ENCODE data around the gene NKTR.
"Not testable (repeated sequence)": the region's sequence is repeated elsewhere in the genome, so short reads cannot be mapped to it uniquely, and the experiment has no call there.

Gene NKTR

DNA sequence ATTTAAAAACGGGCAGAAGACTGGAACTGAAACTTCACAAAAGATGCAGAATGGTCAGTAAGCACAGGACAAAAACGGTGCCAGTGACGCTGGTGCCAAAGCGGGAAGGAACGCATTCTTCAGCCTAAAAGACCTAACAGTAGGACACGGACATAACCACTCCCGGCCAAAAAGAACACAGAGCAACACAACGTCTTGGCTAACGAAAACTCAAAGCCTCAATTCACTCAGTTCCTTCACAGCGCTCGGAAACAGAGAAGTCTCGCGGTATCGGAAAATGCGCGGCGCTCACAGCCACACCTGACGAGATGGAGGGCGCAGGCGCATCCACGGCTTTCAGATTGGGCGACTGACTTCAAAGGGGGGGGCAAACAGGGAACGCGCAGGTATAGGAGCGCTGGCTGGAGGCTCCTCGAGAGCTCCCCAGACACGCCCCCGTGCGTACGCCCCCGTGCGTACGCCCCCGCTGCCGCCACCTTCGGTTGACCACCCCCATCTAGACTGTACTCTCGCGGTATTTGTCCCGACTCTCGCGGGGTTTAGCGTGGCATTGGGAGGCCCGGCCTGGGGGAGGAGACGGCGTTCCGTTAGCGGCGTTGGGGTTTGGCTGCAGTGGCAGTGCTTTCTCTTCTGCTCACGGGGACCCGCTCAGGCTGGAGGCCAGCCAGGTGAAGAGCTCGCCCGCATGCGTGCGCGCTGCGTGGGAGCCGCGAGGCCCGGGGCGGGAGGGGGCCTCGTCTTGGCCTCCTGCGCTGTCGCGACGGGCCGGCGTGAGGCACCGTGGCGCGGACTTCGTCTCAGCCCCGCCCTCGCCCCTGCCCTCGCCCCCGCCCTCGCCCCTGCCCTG, at the start of gene NKTR:
Gene NKTR, plus strand, starts transcription at position 576 of the 847 bp plus-strand sequence. CDS start 321 bp downstream, outside the sequence.
- DNase-seq = peak; percentile 98

- no peak for DNase-seq
These were observed 47.7 kb upstream of the NKTR start for GRCh38 chr3:42552830-42553229.

- DNase-seq = no peak
These were observed 44.3 kb upstream of the NKTR start for GRCh38 chr3:42556089-42556632.

DNA sequence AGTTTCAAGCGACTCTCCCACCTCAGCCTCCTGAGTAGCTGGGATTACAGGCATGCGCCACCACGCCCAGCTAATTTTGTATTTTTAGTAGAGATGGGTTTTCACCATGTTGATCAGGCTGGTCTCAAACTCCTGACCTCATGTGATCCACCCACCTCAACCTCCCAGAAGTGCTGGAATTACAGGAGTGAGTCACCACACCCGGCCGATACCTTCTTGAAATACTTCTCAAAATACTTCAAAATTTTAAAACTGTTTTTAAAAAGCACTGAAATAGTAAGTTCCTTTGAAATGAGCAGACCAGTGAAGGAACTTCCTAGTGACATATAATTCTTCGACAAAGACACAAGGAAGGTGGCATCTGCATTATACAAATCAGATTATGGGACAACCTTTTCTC, 43.7 kb upstream of the NKTR start:
- not testable (repeated sequence) for DNase-seq

GRCh38 chr3:42557854-42558253, 42.6 kb upstream of the NKTR start:
- no peak for DNase-seq

DNA sequence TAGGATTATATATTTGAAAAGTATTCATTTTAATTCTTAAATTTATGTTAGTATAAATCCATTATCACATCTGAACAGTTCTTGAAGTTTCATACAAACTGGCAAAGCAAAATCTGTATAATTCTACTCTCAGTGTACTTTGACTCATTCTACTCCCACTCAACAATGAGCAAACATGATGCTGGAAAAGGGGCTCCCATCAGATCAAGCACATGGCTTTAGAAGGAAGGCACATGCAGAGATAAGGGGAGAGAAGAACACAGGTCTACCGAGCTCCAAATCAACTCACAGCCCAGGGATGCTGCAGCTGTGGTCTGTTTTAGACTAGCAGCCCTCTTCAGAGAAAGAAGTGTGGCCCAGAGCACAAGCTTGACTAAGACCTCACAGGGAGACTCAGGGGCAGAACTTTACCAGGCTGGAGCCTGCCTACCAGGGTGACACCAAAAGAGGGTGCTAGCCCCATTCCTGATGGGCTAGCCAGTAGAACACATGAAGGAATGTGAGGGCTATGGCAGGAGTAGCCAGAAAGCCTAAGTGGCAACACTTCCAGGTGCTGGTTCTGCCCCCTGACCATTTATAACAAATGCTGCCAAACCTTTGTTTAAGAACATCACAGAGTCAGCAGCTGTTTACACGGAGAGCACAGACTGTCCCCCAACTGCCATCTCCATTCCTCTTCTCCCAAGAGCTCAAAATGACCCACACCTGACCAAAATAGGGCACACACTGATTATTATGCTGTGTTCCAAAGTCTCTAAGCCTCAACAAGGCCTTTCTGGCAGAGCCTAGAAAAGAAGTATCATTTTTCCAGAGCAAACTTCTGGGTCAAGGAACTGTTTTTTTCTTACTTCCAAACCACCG, 38.2 kb upstream of the NKTR start:
- DNase-seq = no peak

DNA sequence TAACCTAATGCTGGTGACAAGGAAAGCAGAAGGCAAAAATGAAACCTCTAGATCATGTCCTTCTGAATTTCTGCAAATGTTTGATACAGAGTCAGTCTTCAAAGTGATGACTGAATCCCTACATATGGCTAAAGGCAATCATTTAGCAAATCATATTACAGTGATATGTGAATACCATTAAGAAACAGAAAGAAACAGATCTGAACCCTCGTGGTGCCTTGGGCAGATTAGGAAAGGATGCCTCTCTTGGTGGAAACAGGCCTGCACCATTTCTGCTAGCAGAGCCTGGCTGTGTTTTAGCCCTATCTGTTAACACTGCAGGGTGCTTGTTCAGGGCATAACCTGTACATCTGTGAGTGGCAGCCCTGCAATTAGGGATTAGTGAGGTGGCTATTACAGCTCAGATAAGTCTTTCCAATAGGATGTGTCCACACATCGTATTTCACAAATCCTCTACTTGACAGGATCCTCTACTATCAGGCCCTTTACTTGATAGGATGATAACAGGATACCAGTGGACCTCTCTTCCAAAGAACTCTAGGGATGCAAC, 30.8 kb upstream of the NKTR start:
- no peak for DNase-seq

DNA sequence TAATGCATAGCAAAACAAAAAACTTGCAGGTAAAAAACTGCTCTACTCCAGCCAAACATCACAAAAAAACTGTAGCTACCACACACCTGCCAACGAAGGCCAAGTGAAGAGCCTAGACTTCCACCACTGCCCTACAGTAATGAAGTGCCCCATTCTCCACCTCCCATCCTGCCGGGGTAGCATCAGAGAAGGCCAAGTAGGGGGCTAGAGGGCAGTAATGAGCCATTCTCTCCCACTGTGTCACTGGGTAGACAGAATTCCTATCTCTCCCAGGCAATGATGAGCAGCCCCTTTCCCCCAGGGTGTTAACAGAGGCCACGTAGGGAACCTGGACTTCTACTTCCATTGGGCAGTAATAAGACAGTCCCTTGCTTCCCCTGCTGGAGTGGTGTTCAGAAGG, 28.2 kb upstream of the NKTR start:
- no peak for DNase-seq

DNA sequence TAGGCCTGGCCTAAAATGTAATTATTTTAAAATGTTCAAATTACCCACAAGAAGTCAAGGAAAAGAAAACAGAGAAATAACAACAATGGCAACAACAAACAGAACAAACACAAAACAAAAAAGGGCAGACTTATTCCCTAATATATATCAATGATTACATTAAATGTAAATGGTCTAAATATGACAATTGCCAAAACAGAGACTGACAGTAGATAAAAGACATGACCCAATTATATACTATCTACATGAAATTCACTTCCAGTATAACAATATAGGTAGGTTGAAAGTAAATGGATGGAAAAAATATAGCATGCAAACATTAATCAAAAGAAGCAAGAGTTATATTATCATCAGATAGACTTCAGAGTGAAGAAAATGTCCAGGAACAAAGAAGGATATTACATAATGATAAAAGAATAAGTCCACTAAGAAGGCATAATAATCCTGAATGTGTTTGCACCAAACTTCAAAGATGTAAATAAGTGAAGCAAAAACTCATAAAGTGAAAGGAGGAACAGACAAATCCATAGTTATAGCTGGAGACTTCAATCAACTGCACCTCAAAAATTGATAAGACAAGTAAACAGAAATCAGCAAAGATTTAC, 25.2 kb upstream of the NKTR start:
- DNase-seq = no peak

GRCh38 chr3:42578054-42578453, 22.4 kb upstream of the NKTR start:
- DNase-seq = no peak

DNA sequence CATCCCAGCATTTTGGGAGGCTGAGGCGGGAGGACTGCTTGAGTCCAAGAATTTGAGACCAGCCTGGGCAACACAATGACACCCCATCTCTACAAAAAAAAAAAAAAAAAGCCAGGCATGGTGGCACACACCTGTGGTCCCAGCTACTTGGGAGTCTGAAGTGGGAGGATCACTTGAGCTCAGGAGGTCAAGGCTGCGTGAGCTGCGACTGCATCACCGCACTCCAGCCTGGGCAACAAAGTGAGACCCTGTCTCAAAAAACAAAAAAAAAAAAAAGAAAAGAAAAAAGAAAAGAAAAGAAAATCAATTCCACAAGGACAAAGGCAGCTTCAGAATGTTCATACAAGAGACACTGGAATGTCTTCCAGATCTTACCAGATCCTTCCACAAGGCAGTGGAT, 21.1 kb upstream of the NKTR start:
- DNase-seq = not testable (repeated sequence)

GRCh38 chr3:42581400-42581708, 19.1 kb upstream of the NKTR start:
- no peak for DNase-seq

DNA sequence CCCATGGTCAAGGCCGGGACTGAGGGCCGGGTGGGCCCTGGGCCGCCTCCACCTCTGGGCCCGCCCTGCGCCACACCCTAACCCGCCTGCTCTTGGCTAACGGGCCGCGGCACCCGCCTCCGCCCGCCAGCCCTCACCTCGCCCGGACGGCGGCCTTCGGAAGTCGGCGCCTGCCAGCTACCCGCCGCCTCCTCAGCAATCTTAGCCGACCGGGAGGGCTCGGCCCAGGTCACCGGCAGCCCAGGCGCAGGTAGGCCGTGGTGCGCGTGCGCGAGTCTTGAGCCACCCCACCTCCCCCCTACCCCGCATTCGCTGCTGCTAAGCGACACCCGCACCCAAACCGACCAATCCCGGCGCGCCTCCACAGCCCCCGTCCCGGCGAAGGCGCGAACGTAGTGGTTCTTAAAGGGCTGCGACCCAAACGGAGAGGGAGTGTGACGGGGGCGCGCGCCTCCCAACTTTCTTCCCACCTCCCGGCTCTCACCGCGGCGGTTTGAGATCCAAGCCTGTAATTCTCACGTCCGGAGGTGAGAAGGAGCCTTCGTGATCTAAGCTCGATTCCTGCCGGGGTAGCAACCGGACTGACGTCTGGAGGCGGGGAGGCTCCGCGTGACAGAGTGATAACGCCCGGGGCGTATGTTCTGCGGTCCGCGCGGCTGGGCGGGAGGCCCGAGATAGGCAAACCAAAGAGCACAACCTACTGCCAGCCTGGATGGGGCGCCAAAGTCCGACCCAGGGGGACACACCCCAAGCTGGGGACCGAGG, 18.6 kb upstream of the NKTR start, which contains the start of gene SEC22C:
Gene SEC22C, minus strand, starts transcription at position 259 of the 765 bp plus-strand sequence. CDS start 12,921 bp downstream, outside the sequence.
- DNase-seq = peak; percentile 95

GRCh38 chr3:42582474-42583070, 17.9 kb upstream of the NKTR start:
- DNase-seq = no peak

DNA sequence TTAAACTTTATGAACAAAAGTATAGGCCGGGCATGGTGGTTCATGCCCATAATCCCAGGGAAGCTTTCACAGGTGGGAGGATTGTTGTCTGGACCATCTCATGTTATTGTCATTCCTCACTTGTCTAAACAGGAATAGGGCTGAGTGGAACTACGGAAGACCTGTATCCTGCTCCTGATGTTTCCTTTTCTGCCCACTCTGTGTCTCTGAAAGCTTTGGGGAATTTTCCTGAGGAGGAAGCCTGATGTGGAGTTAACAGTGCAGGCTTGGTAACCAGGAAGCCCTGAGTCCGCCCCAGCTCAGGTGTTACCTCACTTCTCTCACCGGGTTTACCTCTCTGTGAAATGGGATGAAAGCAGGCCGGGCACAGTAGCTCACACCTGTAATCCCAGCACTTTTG, 11.9 kb upstream of the NKTR start:
- DNase-seq = no peak

DNA sequence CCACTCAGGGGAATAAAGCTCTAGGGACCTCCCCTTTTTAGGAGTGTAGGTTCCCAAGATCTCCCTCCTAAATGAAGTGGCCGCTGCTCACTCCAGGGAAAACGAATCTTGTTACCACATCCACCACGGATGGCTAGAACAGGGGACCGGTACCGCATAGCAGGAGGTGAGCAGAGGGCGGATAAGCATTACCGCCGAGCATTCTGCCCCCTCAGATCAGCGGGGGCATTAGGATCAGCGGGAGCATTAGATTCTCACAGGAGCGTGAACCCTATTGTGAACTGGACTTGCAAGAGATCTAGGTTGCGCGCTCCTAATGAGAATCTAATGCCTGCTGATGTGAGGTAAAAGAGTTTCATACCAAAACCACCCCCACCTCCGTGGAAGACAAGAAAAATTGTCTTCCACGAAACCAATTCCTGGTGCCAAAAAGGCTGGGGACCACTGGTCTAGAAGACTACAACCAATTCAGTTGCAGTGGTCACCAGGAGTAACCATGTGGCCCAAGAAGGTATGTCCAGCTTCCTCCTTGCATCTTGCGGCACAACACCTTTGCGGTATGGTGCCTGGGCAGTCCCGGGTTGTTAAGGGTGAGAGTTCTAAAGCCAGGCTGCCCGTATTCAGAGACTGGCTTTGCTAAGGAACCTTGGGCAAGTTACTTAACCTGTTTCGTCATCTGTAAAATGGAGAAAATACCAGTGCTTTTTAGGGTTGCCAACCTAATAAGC, 10.9 kb upstream of the NKTR start:
- DNase-seq = no peak

- DNase-seq = peak; percentile 38
These were observed 9.3 kb upstream of the NKTR start for GRCh38 chr3:42590989-42591756.

GRCh38 chr3:42591811-42592210, 8.7 kb upstream of the NKTR start:
- DNase-seq = no peak

- no peak for DNase-seq
These were observed 6.9 kb upstream of the NKTR start for GRCh38 chr3:42593635-42594034.

DNA sequence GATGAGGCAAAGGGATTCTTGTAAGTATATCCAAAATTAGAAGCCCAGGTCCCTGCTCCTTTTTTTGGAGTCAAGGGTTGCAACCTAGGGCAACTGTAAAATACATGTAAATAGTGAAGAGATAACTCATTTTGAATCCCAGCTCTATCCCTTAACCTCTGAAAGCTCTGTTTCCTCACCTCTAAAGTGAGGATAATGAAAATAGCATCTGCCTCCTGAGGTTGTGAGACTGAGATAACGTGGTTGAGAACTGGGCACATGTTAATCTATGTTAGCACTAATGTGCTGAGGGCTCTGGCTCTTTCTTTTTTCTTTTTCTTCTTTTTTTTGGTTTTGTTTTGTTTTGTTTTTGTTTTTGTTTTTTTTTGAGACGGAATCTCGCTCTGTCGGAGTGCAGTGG, 4.8 kb upstream of the NKTR start:
- DNase-seq = no peak

Data from left hindlimb (tissue), 1 donor.